Measurements from ENCODE around the gene SSBP3.

The SSBP3 gene

GRCh38 chr1:54342288-54342687 lies 63.9 kb downstream of the SSBP3 start:
- H3K36me3 ChIP-seq (ENCODE audit: control insufficient read depth, low read depth, low read length): no peaks in the 10 kb centered on the region
- H3K27me3 ChIP-seq (ENCODE audit: control insufficient read depth, insufficient read depth, low read length): no peaks in the 10 kb centered on the region
- H3K27ac ChIP-seq (ENCODE audit: low read length): peak overlapping the region; percentile 65
- peak overlapping the region; percentile 28 for H3K4me3 ChIP-seq (ENCODE audit: low read length)
- H3K9me3 ChIP-seq (ENCODE audit: control insufficient read depth, low read depth, low read length): no peaks in the 10 kb centered on the region
- peak overlapping the region; percentile 45 for H3K9ac ChIP-seq (ENCODE audit: low read length)
- H3K4me1 ChIP-seq (ENCODE audit: control insufficient read depth, low read depth, low read length): peaks cover 42% of the 10 kb centered on the region

DNA sequence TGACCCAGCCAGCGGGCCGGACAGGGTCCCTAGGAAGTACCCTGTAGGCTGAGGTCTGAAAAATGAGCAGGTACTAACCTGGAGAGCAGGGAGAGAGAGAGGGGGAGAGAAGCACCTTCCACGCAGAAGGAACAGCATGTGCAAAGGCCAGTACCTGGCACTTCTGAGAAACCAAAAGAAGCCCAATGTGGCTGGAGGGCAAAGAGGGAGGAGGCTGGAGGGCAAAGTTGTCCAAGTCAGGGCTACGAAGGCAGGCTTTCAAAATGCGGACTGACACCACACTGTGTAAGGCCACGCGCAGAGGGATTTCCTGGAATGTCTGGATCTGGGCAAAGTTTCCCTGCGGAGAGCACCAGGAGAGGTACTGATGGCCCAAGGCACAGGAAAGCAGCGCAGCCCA lies 64.4 kb downstream of the SSBP3 start:
- Histone ChIP-seq H3K4me3 (ENCODE audit: low read length) (no peak overlapping the region), H3K36me3 (ENCODE audit: control insufficient read depth, low read depth, low read length) (no peaks in the 10 kb centered on the region)

GRCh38 chr1:54340878-54341277 lies 65.3 kb downstream of the SSBP3 start:
- no peak overlapping the region for H3K27ac ChIP-seq (ENCODE audit: low read length)
- no peaks in the 10 kb centered on the region for H3K27me3 ChIP-seq (ENCODE audit: control insufficient read depth, insufficient read depth, low read length)
- H3K9me3 ChIP-seq (ENCODE audit: control insufficient read depth, low read depth, low read length): no peaks in the 10 kb centered on the region
- peaks cover 48% of the 10 kb centered on the region for H3K4me1 ChIP-seq (ENCODE audit: control insufficient read depth, low read depth, low read length)
- no peak overlapping the region for H3K4me3 ChIP-seq (ENCODE audit: low read length)
- H3K9ac ChIP-seq (ENCODE audit: low read length): no peak overlapping the region
- H3K36me3 ChIP-seq (ENCODE audit: control insufficient read depth, low read depth, low read length): no peaks in the 10 kb centered on the region

More for the DNA sequence above, 64.4 kb downstream of the SSBP3 start:
- no peaks in the 10 kb centered on the region for H3K9me3 ChIP-seq (ENCODE audit: control insufficient read depth, low read depth, low read length)
- H3K4me1 ChIP-seq (ENCODE audit: control insufficient read depth, low read depth, low read length): peaks cover 42% of the 10 kb centered on the region
- H3K27me3 ChIP-seq (ENCODE audit: control insufficient read depth, insufficient read depth, low read length): no peaks in the 10 kb centered on the region
- H3K9ac ChIP-seq (ENCODE audit: low read length): no peak overlapping the region
- no peak overlapping the region for H3K27ac ChIP-seq (ENCODE audit: low read length)

DNA sequence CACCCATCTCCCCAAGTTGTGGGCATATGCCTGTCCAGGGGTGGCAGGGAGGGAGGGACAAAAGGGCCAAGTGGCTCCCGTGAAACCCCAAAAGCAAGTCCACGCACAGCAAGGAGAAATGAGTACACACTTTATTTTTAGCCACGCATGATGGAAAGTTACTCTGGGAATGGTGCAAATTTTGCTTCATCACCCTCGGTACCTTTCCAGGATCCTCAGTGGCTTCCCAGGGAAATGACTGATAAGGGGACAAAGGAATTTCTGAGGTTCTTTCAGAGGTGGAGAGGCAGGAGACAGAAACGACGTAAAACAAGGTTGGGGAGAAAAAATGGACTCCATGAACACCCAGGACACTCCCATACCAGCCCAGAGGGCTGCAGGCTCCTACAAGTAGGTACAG lies 65.8 kb downstream of the SSBP3 start:
- no peaks in the 10 kb centered on the region for H3K9me3 ChIP-seq (ENCODE audit: control insufficient read depth, low read depth, low read length)
- H3K9ac ChIP-seq (ENCODE audit: low read length): no peak overlapping the region
- H3K27me3 ChIP-seq (ENCODE audit: control insufficient read depth, insufficient read depth, low read length): no peaks in the 10 kb centered on the region
- peaks cover 49% of the 10 kb centered on the region for H3K4me1 ChIP-seq (ENCODE audit: control insufficient read depth, low read depth, low read length)
- no peak overlapping the region for H3K27ac ChIP-seq (ENCODE audit: low read length)
- H3K36me3 ChIP-seq (ENCODE audit: control insufficient read depth, low read depth, low read length): no peaks in the 10 kb centered on the region
- no peak overlapping the region for H3K4me3 ChIP-seq (ENCODE audit: low read length)

DNA sequence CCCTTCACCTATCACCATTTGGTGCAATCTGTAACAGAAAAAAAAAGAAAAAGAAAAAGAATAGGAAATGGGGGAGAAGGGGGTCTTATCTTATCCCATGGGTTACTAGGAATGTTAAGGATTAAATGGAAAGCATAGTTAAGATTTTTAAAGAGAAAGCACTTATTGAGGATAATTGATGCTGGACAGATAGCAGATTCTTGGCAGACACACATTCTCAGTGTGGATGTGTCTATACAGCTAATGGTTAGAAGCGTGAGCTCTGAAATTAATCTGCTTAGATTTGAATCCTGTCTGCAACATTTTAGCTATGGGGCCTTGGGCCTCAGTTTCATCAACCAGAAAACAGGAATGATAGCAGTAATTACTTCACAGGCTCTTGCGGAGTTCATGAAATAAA lies 67.1 kb downstream of the SSBP3 start:
- no peaks in the 10 kb centered on the region for H3K36me3 ChIP-seq (ENCODE audit: control insufficient read depth, low read depth, low read length)
- peaks cover 46% of the 10 kb centered on the region for H3K4me1 ChIP-seq (ENCODE audit: control insufficient read depth, low read depth, low read length)
- H3K27ac ChIP-seq (ENCODE audit: low read length): no peak overlapping the region
- H3K9me3 ChIP-seq (ENCODE audit: control insufficient read depth, low read depth, low read length): no peaks in the 10 kb centered on the region
- no peak overlapping the region for H3K9ac ChIP-seq (ENCODE audit: low read length)
- H3K27me3 ChIP-seq (ENCODE audit: control insufficient read depth, insufficient read depth, low read length): no peaks in the 10 kb centered on the region
- H3K4me3 ChIP-seq (ENCODE audit: low read length): no peak overlapping the region

GRCh38 chr1:54338464-54338863 lies 67.7 kb downstream of the SSBP3 start:
- Histone ChIP-seq H3K9me3 (ENCODE audit: control insufficient read depth, low read depth, low read length) (no peaks in the 10 kb centered on the region), H3K27me3 (ENCODE audit: control insufficient read depth, insufficient read depth, low read length) (no peaks in the 10 kb centered on the region), H3K4me1 (ENCODE audit: control insufficient read depth, low read depth, low read length) (peaks cover 45% of the 10 kb centered on the region), H3K4me3 (ENCODE audit: low read length) (no peak overlapping the region), H3K27ac (ENCODE audit: low read length) (no peak overlapping the region), H3K9ac (ENCODE audit: low read length) (no peak overlapping the region), H3K36me3 (ENCODE audit: control insufficient read depth, low read depth, low read length) (no peaks in the 10 kb centered on the region)

GRCh38 chr1:54337928-54338327 lies 68.3 kb downstream of the SSBP3 start:
- no peak overlapping the region for H3K9ac ChIP-seq (ENCODE audit: low read length)
- no peak overlapping the region for H3K27ac ChIP-seq (ENCODE audit: low read length)
- no peak overlapping the region for H3K4me3 ChIP-seq (ENCODE audit: low read length)
- H3K4me1 ChIP-seq (ENCODE audit: control insufficient read depth, low read depth, low read length): peaks cover 45% of the 10 kb centered on the region
- H3K9me3 ChIP-seq (ENCODE audit: control insufficient read depth, low read depth, low read length): no peaks in the 10 kb centered on the region
- no peaks in the 10 kb centered on the region for H3K27me3 ChIP-seq (ENCODE audit: control insufficient read depth, insufficient read depth, low read length)
- H3K36me3 ChIP-seq (ENCODE audit: control insufficient read depth, low read depth, low read length): no peaks in the 10 kb centered on the region

- H3K4me1 ChIP-seq (ENCODE audit: control insufficient read depth, low read depth, low read length): peaks cover 44% of the 10 kb centered on the region
These were observed 69.2 kb downstream of the SSBP3 start for GRCh38 chr1:54337034-54337433.

GRCh38 chr1:54336116-54336515 lies 70.1 kb downstream of the SSBP3 start:
- Histone ChIP-seq H3K4me3 (ENCODE audit: low read length) (no peak overlapping the region), H3K9ac (ENCODE audit: low read length) (no peak overlapping the region), H3K9me3 (ENCODE audit: control insufficient read depth, low read depth, low read length) (no peaks in the 10 kb centered on the region), H3K36me3 (ENCODE audit: control insufficient read depth, low read depth, low read length) (no peaks in the 10 kb centered on the region), H3K4me1 (ENCODE audit: control insufficient read depth, low read depth, low read length) (peaks cover 43% of the 10 kb centered on the region), H3K27ac (ENCODE audit: low read length) (no peak overlapping the region), H3K27me3 (ENCODE audit: control insufficient read depth, insufficient read depth, low read length) (no peaks in the 10 kb centered on the region)

More at GRCh38 chr1:54337034-54337433, 69.2 kb downstream of the SSBP3 start:
- H3K27me3 ChIP-seq (ENCODE audit: control insufficient read depth, insufficient read depth, low read length): no peaks in the 10 kb centered on the region
- no peak overlapping the region for H3K27ac ChIP-seq (ENCODE audit: low read length)
- no peak overlapping the region for H3K9ac ChIP-seq (ENCODE audit: low read length)
- no peaks in the 10 kb centered on the region for H3K9me3 ChIP-seq (ENCODE audit: control insufficient read depth, low read depth, low read length)
- no peaks in the 10 kb centered on the region for H3K36me3 ChIP-seq (ENCODE audit: control insufficient read depth, low read depth, low read length)
- no peak overlapping the region for H3K4me3 ChIP-seq (ENCODE audit: low read length)

- H3K9me3 ChIP-seq (ENCODE audit: control insufficient read depth, low read depth, low read length): no peaks in the 10 kb centered on the region
- peaks cover 39% of the 10 kb centered on the region for H3K4me1 ChIP-seq (ENCODE audit: control insufficient read depth, low read depth, low read length)
- H3K9ac ChIP-seq (ENCODE audit: low read length): no peak overlapping the region
- no peaks in the 10 kb centered on the region for H3K27me3 ChIP-seq (ENCODE audit: control insufficient read depth, insufficient read depth, low read length)
- no peak overlapping the region for H3K27ac ChIP-seq (ENCODE audit: low read length)
- no peaks in the 10 kb centered on the region for H3K36me3 ChIP-seq (ENCODE audit: control insufficient read depth, low read depth, low read length)
- H3K4me3 ChIP-seq (ENCODE audit: low read length): no peak overlapping the region
These were observed 70.5 kb downstream of the SSBP3 start for GRCh38 chr1:54335755-54336108.

- Histone ChIP-seq H3K4me1 (ENCODE audit: control insufficient read depth, low read depth, low read length) (peaks cover 39% of the 10 kb centered on the region), H3K9me3 (ENCODE audit: control insufficient read depth, low read depth, low read length) (no peaks in the 10 kb centered on the region), H3K27ac (ENCODE audit: low read length) (no peak overlapping the region), H3K27me3 (ENCODE audit: control insufficient read depth, insufficient read depth, low read length) (no peaks in the 10 kb centered on the region), H3K4me3 (ENCODE audit: low read length) (no peak overlapping the region), H3K36me3 (ENCODE audit: control insufficient read depth, low read depth, low read length) (no peaks in the 10 kb centered on the region), H3K9ac (ENCODE audit: low read length) (no peak overlapping the region)
These were observed 71.0 kb downstream of the SSBP3 start for GRCh38 chr1:54335011-54335754.
